SK-N-SH treated with all-trans-retinoic acid at 6 μM for 48 hours (cell line): ENCODE measurements around the gene TIAM2.

Experiments used
- ATAC-seq: fragments of 200-7000 bp; cut with Tn5 transposase; 3 replicates; pipeline ENCODE4 v1.9.1; 2020; ENCODE audit warnings: mild to moderate bottlenecking, moderate library complexity
- ARNTL ChIP-seq: fragments of 450-650 bp; formaldehyde crosslinking; IDR thresholded peaks from 2 replicates; pipeline ENCODE4 v1.5.0; 2020; ENCODE audit warnings: low read depth, mild to moderate bottlenecking, moderate library complexity, borderline replicate concordance
- BACH2 ChIP-seq: fragments of 250-450 bp; sonication (Bioruptor Pico); IDR thresholded peaks from 2 replicates; pipeline ENCODE4 v1.9.0; 2021; ENCODE audit warnings: mild to moderate bottlenecking, borderline replicate concordance
- CREB5 ChIP-seq: fragments of 250-450 bp; sonication (Bioruptor Pico); IDR thresholded peaks from 2 replicates; pipeline ENCODE4 v1.5.1; 2020; ENCODE audit warnings: low read depth, mild to moderate bottlenecking, moderate library complexity
- CSDC2 ChIP-seq: fragments of 250-450 bp; sonication (Bioruptor Pico); IDR thresholded peaks from 2 replicates; pipeline ENCODE4 v1.5.0; 2020; ENCODE audit warnings: mild to moderate bottlenecking, moderate library complexity
- ESRRG ChIP-seq: fragments of 250-450 bp; sonication (Bioruptor Pico); IDR thresholded peaks from 2 replicates; pipeline ENCODE4 v1.6.1; 2021; ENCODE audit warnings: mild to moderate bottlenecking
- GLIS3 ChIP-seq: fragments of 250-450 bp; sonication (Bioruptor Pico); IDR thresholded peaks from 2 replicates; pipeline ENCODE4 v1.5.0; 2020; ENCODE audit warnings: mild to moderate bottlenecking, moderate library complexity
- ISL1 ChIP-seq: fragments of 250-450 bp; sonication (Bioruptor Pico); IDR thresholded peaks from 2 replicates; pipeline ENCODE4 v2.1.2; 2022; ENCODE audit warnings: mild to moderate bottlenecking, moderate library complexity
- OSR1 ChIP-seq: fragments of 250-450 bp; sonication (Bioruptor Pico); IDR thresholded peaks from 2 replicates; pipeline ENCODE4 v1.8.0; 2022; ENCODE audit warnings: moderate library complexity, mild to moderate bottlenecking, inconsistent platforms
- PATZ1 ChIP-seq: fragments of 250-450 bp; sonication (Bioruptor Pico); IDR thresholded peaks from 2 replicates; pipeline ENCODE4 v1.8.0; 2020; ENCODE audit warnings: mild to moderate bottlenecking, moderate library complexity, borderline replicate concordance
- POU6F1 ChIP-seq: fragments of 250-450 bp; sonication (Bioruptor Pico); IDR thresholded peaks from 2 replicates; pipeline ENCODE4 v1.8.0; 2021; ENCODE audit warnings: low read depth, mild to moderate bottlenecking, moderate library complexity, borderline replicate concordance
- RARB ChIP-seq: fragments of 250-450 bp; sonication (Bioruptor Pico); IDR thresholded peaks from 2 replicates; pipeline ENCODE4 v1.8.0; 2021; ENCODE audit warnings: mild to moderate bottlenecking, moderate library complexity
- SNAI2 ChIP-seq: fragments of 250-450 bp; sonication (Bioruptor Pico); IDR thresholded peaks from 2 replicates; pipeline ENCODE4 v1.5.0; 2020; ENCODE audit warnings: mild to moderate bottlenecking, moderate library complexity
- TCF4 ChIP-seq: fragments of 250-450 bp; sonication (Bioruptor Pico); IDR thresholded peaks from 2 replicates; pipeline ENCODE4 v1.8.0; 2021; ENCODE audit warnings: mild to moderate bottlenecking, moderate library complexity, borderline replicate concordance
- TOX ChIP-seq: fragments of 250-450 bp; sonication (Bioruptor Pico); IDR thresholded peaks from 2 replicates; pipeline ENCODE4 v1.8.0; 2021; ENCODE audit warnings: mild to moderate bottlenecking, moderate library complexity, borderline replicate concordance
- ZC3H10 ChIP-seq: fragments of 250-450 bp; sonication (Bioruptor Pico); IDR thresholded peaks from 2 replicates; pipeline ENCODE4 v1.5.1; 2021; ENCODE audit warnings: mild to moderate bottlenecking, moderate library complexity
- ZFP3 ChIP-seq: fragments of 250-450 bp; sonication (Bioruptor Pico); IDR thresholded peaks from 2 replicates; pipeline ENCODE4 v1.5.0; 2020; ENCODE audit warnings: mild to moderate bottlenecking, moderate library complexity
- ZFP30 ChIP-seq: fragments of 450-650 bp; formaldehyde crosslinking; IDR thresholded peaks from 2 replicates; pipeline ENCODE4 v1.5.0; 2022; ENCODE audit warnings: mild to moderate bottlenecking, moderate library complexity
- ZNF565 ChIP-seq: fragments of 450-650 bp; formaldehyde crosslinking; conservative IDR thresholded peaks from 2 replicates; pipeline ENCODE4 v1.5.0; 2020; ENCODE audit warnings: low read depth, mild to moderate bottlenecking, moderate library complexity
- ZNF70 ChIP-seq: fragments of 450-650 bp; formaldehyde crosslinking; IDR thresholded peaks from 2 replicates; pipeline ENCODE4 v1.5.0; 2020; ENCODE audit warnings: mild to moderate bottlenecking, moderate library complexity
- ZNF8 ChIP-seq: fragments of 450-650 bp; formaldehyde crosslinking; IDR thresholded peaks from 2 replicates; pipeline ENCODE4 v1.5.0; 2020; ENCODE audit warnings: mild to moderate bottlenecking, moderate library complexity
- TF ChIP-seq, protein P1 (sequence below): fragments of 250-450 bp; sonication (Bioruptor Pico); IDR thresholded peaks from 2 replicates; pipeline ENCODE4 v1.5.1; 2021; ENCODE audit warnings: mild to moderate bottlenecking, moderate library complexity
- TF ChIP-seq, protein P2 (sequence below): fragments of 250-450 bp; sonication (Bioruptor Pico); IDR thresholded peaks from 2 replicates; pipeline ENCODE4 v1.5.0; 2020; ENCODE audit warnings: mild to moderate bottlenecking, moderate library complexity

The TIAM2 gene

DNA sequence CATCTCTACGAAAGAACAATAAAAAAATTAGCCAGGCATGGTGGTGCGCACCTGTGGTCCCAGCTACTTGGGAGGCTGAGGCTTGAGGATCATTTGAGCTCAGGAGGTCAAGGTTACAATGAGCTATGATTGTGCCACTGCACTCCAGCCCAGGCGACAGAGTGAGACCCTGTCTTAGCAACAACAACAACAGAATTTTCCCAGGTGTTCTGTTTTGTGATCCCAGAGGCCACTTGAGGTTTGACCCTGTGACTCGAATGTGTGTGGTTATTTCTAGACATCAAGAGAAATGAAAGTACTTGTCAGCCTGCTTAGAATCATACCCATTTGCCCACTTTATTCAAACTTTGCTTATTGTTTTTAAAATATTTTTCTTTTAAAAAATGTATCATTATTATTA lies 151.1 kb downstream of the TIAM2 start:
- TF ChIP-seq ZNF565 (CRISPR knock-in tag) (no peak), ISL1 (CRISPR knock-in tag) (no peak), ZNF70 (CRISPR knock-in tag) (no peak), TCF4 (no peak), TOX (CRISPR knock-in tag) (no peak), GLIS3 (no peak), ZFP30 (CRISPR knock-in tag) (no peak), OSR1 (CRISPR knock-in tag) (no peak), SNAI2 (CRISPR knock-in tag) (no peak), RARB (CRISPR knock-in tag) (no peak), CSDC2 (CRISPR knock-in tag) (no peak), ARNTL (CRISPR knock-in tag) (no peak), ZFP3 (CRISPR knock-in tag) (no peak), CREB5 (CRISPR knock-in tag) (no peak)
- TF ChIP-seq, protein P1, sequence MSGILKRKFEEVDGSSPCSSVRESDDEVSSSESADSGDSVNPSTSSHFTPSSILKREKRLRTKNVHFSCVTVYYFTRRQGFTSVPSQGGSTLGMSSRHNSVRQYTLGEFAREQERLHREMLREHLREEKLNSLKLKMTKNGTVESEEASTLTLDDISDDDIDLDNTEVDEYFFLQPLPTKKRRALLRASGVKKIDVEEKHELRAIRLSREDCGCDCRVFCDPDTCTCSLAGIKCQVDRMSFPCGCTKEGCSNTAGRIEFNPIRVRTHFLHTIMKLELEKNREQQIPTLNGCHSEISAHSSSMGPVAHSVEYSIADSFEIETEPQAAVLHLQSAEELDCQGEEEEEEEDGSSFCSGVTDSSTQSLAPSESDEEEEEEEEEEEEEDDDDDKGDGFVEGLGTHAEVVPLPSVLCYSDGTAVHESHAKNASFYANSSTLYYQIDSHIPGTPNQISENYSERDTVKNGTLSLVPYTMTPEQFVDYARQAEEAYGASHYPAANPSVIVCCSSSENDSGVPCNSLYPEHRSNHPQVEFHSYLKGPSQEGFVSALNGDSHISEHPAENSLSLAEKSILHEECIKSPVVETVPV (CRISPR knock-in tag): no peak
- TF ChIP-seq, protein P2, sequence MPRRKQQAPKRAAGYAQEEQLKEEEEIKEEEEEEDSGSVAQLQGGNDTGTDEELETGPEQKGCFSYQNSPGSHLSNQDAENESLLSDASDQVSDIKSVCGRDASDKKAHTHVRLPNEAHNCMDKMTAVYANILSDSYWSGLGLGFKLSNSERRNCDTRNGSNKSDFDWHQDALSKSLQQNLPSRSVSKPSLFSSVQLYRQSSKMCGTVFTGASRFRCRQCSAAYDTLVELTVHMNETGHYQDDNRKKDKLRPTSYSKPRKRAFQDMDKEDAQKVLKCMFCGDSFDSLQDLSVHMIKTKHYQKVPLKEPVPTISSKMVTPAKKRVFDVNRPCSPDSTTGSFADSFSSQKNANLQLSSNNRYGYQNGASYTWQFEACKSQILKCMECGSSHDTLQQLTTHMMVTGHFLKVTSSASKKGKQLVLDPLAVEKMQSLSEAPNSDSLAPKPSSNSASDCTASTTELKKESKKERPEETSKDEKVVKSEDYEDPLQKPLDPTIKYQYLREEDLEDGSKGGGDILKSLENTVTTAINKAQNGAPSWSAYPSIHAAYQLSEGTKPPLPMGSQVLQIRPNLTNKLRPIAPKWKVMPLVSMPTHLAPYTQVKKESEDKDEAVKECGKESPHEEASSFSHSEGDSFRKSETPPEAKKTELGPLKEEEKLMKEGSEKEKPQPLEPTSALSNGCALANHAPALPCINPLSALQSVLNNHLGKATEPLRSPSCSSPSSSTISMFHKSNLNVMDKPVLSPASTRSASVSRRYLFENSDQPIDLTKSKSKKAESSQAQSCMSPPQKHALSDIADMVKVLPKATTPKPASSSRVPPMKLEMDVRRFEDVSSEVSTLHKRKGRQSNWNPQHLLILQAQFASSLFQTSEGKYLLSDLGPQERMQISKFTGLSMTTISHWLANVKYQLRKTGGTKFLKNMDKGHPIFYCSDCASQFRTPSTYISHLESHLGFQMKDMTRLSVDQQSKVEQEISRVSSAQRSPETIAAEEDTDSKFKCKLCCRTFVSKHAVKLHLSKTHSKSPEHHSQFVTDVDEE (CRISPR knock-in tag): no peak
- no peak for ATAC-seq

DNA sequence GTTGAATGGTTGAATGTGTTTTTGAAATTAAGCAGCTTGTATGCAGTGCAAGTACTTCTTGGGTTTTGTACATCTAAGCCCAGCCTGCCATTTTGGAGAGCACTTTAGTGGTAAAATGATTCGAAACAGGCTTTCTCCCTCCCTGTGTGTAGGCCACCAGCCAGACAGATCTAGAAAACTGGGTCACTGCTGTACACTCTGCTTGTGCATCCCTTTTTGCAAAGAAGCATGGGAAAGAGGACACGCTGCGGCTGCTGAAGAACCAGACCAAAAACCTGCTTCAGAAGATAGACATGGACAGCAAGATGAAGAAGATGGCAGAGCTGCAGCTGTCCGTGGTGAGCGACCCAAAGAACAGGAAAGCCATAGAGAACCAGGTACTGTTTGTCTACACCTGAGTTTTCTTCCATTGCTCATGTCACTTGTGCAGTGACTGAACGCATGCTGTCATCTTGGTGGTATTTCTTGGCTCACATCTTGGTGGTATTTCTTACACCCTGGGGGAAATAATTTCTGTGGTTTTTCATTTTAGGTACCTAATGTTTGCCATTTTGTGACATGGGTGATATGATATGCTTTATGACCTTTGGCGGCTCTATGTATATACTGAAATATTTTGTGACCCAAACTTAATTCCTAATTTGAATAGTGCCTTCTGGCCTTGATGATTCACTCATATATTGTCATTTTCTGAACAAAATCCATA lies 153.0 kb downstream of the TIAM2 start:
- TF ChIP-seq OSR1 (CRISPR knock-in tag) (no peak), ARNTL (CRISPR knock-in tag) (no peak), BACH2 (CRISPR knock-in tag) (no peak), CREB5 (CRISPR knock-in tag) (no peak), ISL1 (CRISPR knock-in tag) (no peak), ESRRG (no peak), PATZ1 (no peak), ZNF565 (CRISPR knock-in tag) (no peak), ZNF8 (CRISPR knock-in tag) (no peak), ZFP30 (CRISPR knock-in tag) (no peak), ZC3H10 (no peak), TOX (CRISPR knock-in tag) (no peak), POU6F1 (CRISPR knock-in tag) (no peak)
- TF ChIP-seq, protein P2 (CRISPR knock-in tag): no peak
- no peak for ATAC-seq
